ENCODE measurements around the gene COG5. TPM values are rescaled to one million over a fixed set of nuclear protein-coding genes. Genes with fewer than 3 reads are reported as not detected.

The COG5 gene
- total RNA-seq, 2 experiments from 2014 or later, result 40.9 to 60.2 TPM

DNA sequence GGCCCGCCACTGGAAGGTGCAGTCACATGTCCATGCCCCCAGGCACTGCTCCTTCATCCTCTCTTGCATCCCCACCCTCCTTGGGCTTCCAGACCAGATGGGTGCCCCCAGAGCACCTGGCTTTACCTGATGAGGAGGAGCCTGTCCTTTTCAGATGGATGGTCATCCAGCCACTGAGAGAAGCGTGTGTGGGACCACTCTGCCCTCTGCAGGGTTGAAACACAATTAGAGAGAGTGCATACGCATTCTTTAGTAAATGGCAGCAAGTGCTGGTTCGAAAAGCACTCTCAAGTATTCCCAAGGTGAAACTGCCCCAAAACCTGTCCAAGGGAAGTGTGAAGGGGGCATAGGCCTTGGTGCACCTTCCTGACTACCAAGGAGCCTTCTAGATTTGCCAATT lies 353.3 kb downstream of the COG5 start:
- POLR2A ChIA-PET, result no interaction called here
- TF ChIP-seq CTCF (conservative IDR thresholded peaks at IDR 0.05; ENCODE audit: low read length) (no peak), EZH2phosphoT487 (IDR thresholded peaks at IDR 0.05; ENCODE audit: borderline replicate concordance, low read depth, low read length) (no peak)
- Histone ChIP-seq H3K79me2 (ENCODE audit: insufficient read depth, low read depth, low read length) (no peaks in the 10 kb centered on the region), H3K27ac (ENCODE audit: low read depth, low read length, poor library complexity, severe bottlenecking) (no peak overlapping the region), H3K4me3 (ENCODE audit: low read depth, low read length, poor library complexity, severe bottlenecking) (no peak overlapping the region), H3K9me2 (ENCODE audit: insufficient read depth, low read length) (no peaks in the 10 kb centered on the region), H2AFZ (ENCODE audit: low read length) (no peak overlapping the region), H3K4me2 (ENCODE audit: low read length) (no peak overlapping the region), H4K20me1 (ENCODE audit: insufficient read depth, low read length) (no peaks in the 10 kb centered on the region), H3K36me3 (ENCODE audit: insufficient read depth, low read length) (peaks cover 7% of the 10 kb centered on the region; the same call in 1 of the 2 replicates), H3K9me3 (ENCODE audit: low read length) (peaks cover 9% of the 10 kb centered on the region; the same call in 1 of the 2 replicates), H3K4me1 (ENCODE audit: insufficient read depth, low read length, poor library complexity, severe bottlenecking) (peaks cover 7% of the 10 kb centered on the region)
- BruUV-seq (replicated peaks), result no TSS peak
- CTCF ChIA-PET (ENCODE audit: unreplicated experiment), result no interaction called here
- DNase-seq (ENCODE audit: low spot score), result peak; percentile 7
- intact Hi-C loops (cut with micrococcal nuclease; ENCODE audit: unreplicated experiment), result no loop called here

GRCh38 chr7:107209565-107209964 lies 354.2 kb downstream of the COG5 start:
- TF ChIP-seq EZH2phosphoT487 (IDR thresholded peaks at IDR 0.05; ENCODE audit: borderline replicate concordance, low read depth, low read length) (no peak), CTCF (conservative IDR thresholded peaks at IDR 0.05; ENCODE audit: low read length) (no peak)
- H3K9me3 ChIP-seq (ENCODE audit: low read length), result peaks cover 7% of the 10 kb centered on the region; the same call in 1 of the 2 replicates
- ChIA-PET POLR2A (interaction anchor here (0.5 to 1.5 kb wide), 4 partner anchors 14 to 97 kb away, joined by 3 to 6 read pairs (median 4); no protein-coding TSS in a partner anchor), CTCF (ENCODE audit: unreplicated experiment) (no interaction called here)
- intact Hi-C loops (cut with micrococcal nuclease; ENCODE audit: unreplicated experiment), result no loop called here
- H3K36me3 ChIP-seq (ENCODE audit: insufficient read depth, low read length), result peaks cover 7% of the 10 kb centered on the region; the same call in 1 of the 2 replicates
- no peak overlapping the region for H2AFZ ChIP-seq (ENCODE audit: low read length)
- DNase-seq (ENCODE audit: low spot score), result no peak
- BruUV-seq (replicated peaks), result no TSS peak
- no peak overlapping the region for H3K4me2 ChIP-seq (ENCODE audit: low read length)
- no peak overlapping the region for H3K4me3 ChIP-seq (ENCODE audit: low read depth, low read length, poor library complexity, severe bottlenecking)
- H3K4me1 ChIP-seq (ENCODE audit: insufficient read depth, low read length, poor library complexity, severe bottlenecking), result peaks cover 7% of the 10 kb centered on the region
- H3K79me2 ChIP-seq (ENCODE audit: insufficient read depth, low read depth, low read length), result no peaks in the 10 kb centered on the region
- no peaks in the 10 kb centered on the region for H4K20me1 ChIP-seq (ENCODE audit: insufficient read depth, low read length)
- H3K27ac ChIP-seq (ENCODE audit: low read depth, low read length, poor library complexity, severe bottlenecking), result no peak overlapping the region
- H3K9me2 ChIP-seq (ENCODE audit: insufficient read depth, low read length), result no peaks in the 10 kb centered on the region

- POLR2A ChIA-PET, result interaction anchor here (0.7 to 1.8 kb wide), 6 partner anchors 9 to 48 kb away, joined by 3 to 6 read pairs (median 4); no protein-coding TSS in a partner anchor
- intact Hi-C loops (cut with micrococcal nuclease; ENCODE audit: unreplicated experiment), result no loop called here
- no peak for DNase-seq (ENCODE audit: low spot score)
- Histone ChIP-seq H3K4me3 (ENCODE audit: low read depth, low read length, poor library complexity, severe bottlenecking) (no peak overlapping the region), H3K79me2 (ENCODE audit: insufficient read depth, low read depth, low read length) (no peaks in the 10 kb centered on the region), H3K4me1 (ENCODE audit: insufficient read depth, low read length, poor library complexity, severe bottlenecking) (peaks cover 7% of the 10 kb centered on the region), H3K9me3 (ENCODE audit: low read length) (no peaks in the 10 kb centered on the region), H3K4me2 (ENCODE audit: low read length) (no peak overlapping the region), H2AFZ (ENCODE audit: low read length) (no peak overlapping the region), H4K20me1 (ENCODE audit: insufficient read depth, low read length) (no peaks in the 10 kb centered on the region), H3K27ac (ENCODE audit: low read depth, low read length, poor library complexity, severe bottlenecking) (no peak overlapping the region), H3K9me2 (ENCODE audit: insufficient read depth, low read length) (no peaks in the 10 kb centered on the region), H3K36me3 (ENCODE audit: insufficient read depth, low read length) (peaks cover 7% of the 10 kb centered on the region; the same call in 1 of the 2 replicates)
- TF ChIP-seq CTCF (conservative IDR thresholded peaks at IDR 0.05; ENCODE audit: low read length), result no peak
- TF ChIP-seq EZH2phosphoT487 (IDR thresholded peaks at IDR 0.05; ENCODE audit: borderline replicate concordance, low read depth, low read length), result no peak
- CTCF ChIA-PET (ENCODE audit: unreplicated experiment), result interaction anchor here (1.0 kb wide), 1 partner anchor 12 kb away, joined by 4 read pairs; no protein-coding TSS in a partner anchor
- no TSS peak for BruUV-seq (replicated peaks)
Observed at GRCh38 chr7:107208563-107208962, 355.2 kb downstream of the COG5 start.

All from OCI-LY7 (cell line).